ENCODE data around the gene KRT27. TPM values are rescaled to one million over a fixed set of nuclear protein-coding genes. Genes with fewer than 3 reads are reported as not detected.
A peak's percentile ranks its signal among the peaks of the same experiment; 100 is the strongest.

The KRT27 gene
- total RNA-seq, 1 donor from 2014 or later = not detected

GRCh38 chr17:40824015-40824832 lies 41.9 kb upstream of the KRT27 start:
- Histone ChIP-seq H3K9me3 (no peaks in the 10 kb centered on the region), H3K36me3 (no peaks in the 10 kb centered on the region), H3K4me1 (peaks cover 10% of the 10 kb centered on the region), H3K27me3 (ENCODE audit: low read depth) (no peaks in the 10 kb centered on the region), H3K27ac (no peak overlapping the region), H3K4me3 (no peak overlapping the region)
- TF ChIP-seq CTCF (IDR thresholded peaks at IDR 0.05) = no peak
- DNase-seq (no peak), ATAC-seq (no peak)
- intact Hi-C loops (cut with DNase I) = no loop called here

- Histone ChIP-seq H3K4me1 (peaks cover 16% of the 10 kb centered on the region), H3K27me3 (ENCODE audit: low read depth) (no peaks in the 10 kb centered on the region), H3K36me3 (peaks cover 8% of the 10 kb centered on the region), H3K4me3 (no peak within 1 kb of the TSS), H3K27ac (no peak within 1 kb of the TSS), H3K9me3 (no peaks in the 10 kb centered on the region)
- intact Hi-C loops (cut with DNase I) = no loop called here
- no peak for TF ChIP-seq CTCF (IDR thresholded peaks at IDR 0.05)
- no peak for ATAC-seq
- DNase-seq = no peak
Measured at GRCh38 chr17:40822132-40822812, 39.9 kb upstream of the KRT27 start, which contains the start of gene KRT10. Gene KRT10, minus strand, starts transcription at chr17:40822614. Its CDS starts 29 bp downstream, at chr17:40822585.

- no peak for TF ChIP-seq CTCF (IDR thresholded peaks at IDR 0.05)
- peak in 1 of 2 donors; percentile 73 for ATAC-seq
- no peak for DNase-seq
- no peak overlapping the region for H3K27ac ChIP-seq
- H3K9me3 ChIP-seq = no peaks in the 10 kb centered on the region
- intact Hi-C loops (cut with DNase I) = no loop called here
- H3K4me3 ChIP-seq = no peak overlapping the region
- H3K36me3 ChIP-seq = peaks cover 11% of the 10 kb centered on the region
- H3K4me1 ChIP-seq = peaks cover 16% of the 10 kb centered on the region
- no peaks in the 10 kb centered on the region for H3K27me3 ChIP-seq (ENCODE audit: low read depth)
Measured at GRCh38 chr17:40821536-40821935, 39.2 kb upstream of the KRT27 start.

DNA sequence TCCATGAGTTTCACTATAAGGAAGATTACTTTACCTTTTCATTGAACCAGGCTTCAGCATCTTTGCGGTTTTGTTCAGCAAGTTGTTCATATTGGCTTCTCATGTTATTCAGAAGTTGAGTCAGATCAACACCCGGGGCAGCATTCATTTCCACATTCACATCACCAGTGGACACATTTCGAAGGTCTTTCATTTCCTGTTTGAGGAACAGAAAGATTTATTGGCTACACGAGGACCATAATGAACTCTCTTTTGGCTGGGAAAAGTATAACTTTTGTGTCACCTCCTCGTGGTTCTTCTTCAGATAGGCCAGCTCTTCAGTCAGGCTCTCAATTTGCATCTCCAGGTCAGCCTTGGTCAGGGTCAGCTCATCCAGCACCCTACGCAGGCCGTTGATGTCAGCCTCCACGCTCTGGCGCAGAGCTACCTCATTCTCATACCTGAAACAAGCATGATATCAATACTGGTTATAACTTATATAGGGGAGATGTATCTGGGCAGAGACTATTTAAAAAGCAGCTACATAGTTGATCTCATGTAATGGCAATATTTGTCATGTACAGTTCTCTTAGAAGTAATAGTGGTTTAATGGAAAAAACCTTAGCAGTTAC lies 38.0 kb upstream of the KRT27 start:
- TF ChIP-seq CTCF (IDR thresholded peaks at IDR 0.05) = no peak
- H3K36me3 ChIP-seq = peaks cover 11% of the 10 kb centered on the region

DNA sequence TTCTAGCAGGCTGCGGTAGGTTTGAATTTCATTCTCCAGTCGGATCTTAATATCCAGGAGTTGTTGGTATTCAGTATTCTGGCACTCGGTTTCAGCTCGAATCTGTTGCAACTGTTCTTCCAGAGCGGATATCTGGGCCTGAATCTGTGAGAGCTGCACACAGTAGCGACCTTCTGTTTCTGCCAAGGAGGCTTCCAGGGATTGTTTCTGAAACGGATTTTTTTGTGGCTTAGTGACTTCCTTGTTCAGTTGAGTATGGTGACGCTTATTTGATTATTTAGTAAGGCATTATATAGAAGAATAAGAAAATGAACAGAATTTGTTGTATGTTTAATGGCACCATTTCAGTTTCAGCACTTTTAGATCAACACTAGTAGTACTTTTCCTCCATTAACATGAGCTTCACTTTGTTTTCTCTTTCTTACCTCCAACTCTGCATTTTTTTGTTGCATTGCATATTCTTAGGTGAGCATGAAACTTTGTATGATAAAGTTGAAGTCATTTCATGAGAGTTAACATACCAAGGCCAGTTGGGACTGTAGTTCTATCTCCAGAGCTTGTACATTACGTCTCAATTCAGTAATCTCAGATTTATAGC lies 37.3 kb upstream of the KRT27 start:
- no peak for TF ChIP-seq CTCF (IDR thresholded peaks at IDR 0.05)
- Histone ChIP-seq H3K27ac (peak overlapping the region; percentile 89), H3K9me3 (no peaks in the 10 kb centered on the region), H3K27me3 (ENCODE audit: low read depth) (no peaks in the 10 kb centered on the region), H3K4me3 (peak overlapping the region; percentile 76), H3K36me3 (peaks cover 11% of the 10 kb centered on the region), H3K4me1 (peaks cover 16% of the 10 kb centered on the region)
- no peak for ATAC-seq
- intact Hi-C loops (cut with DNase I) = no loop called here
- DNase-seq = no peak

More for the DNA sequence above, 38.0 kb upstream of the KRT27 start:
- H3K27ac ChIP-seq = no peak overlapping the region
- ATAC-seq (no peak), DNase-seq (no peak)
- H3K4me3 ChIP-seq = no peak overlapping the region
- H3K4me1 ChIP-seq = peaks cover 16% of the 10 kb centered on the region
- H3K27me3 ChIP-seq (ENCODE audit: low read depth) = no peaks in the 10 kb centered on the region
- H3K9me3 ChIP-seq = no peaks in the 10 kb centered on the region
- intact Hi-C loops (cut with DNase I) = no loop called here
